HepG2 (cell line): ENCODE results near the gene SLC35F3. TPM values are rescaled to one million over a fixed set of nuclear protein-coding genes. Genes with fewer than 3 reads are reported as not detected.
"Not testable (repeated sequence)": the region's sequence is repeated elsewhere in the genome, so short reads cannot be mapped to it uniquely, and the experiment has no call there.

Experiments
- ATAC-seq: fragments of 200-7000 bp; cut with Tn5 transposase; 3 replicates; pipeline ENCODE4 v1.9.1; 2020; ENCODE audit warnings: mild to moderate bottlenecking, moderate library complexity
- BruUV-seq: library from RNA; stranded (reverse); fragments of 400-500 nt; replicated peaks from 2 replicates; lab custom pipeline; 2021; lab: Mats Ljungman, UMichigan
- CTCF ChIA-PET: fragments of 300-600 bp; formaldehyde crosslinking; extraction: SDS; loops from one replicate; lab custom pipeline; 2021; ENCODE audit warnings: low total read pairs, inconsistent platforms, low intra/inter-chr PET ratio; lab: Yijun Ruan, JAX
- POLR2A ChIA-PET: fragments of 350-600 bp; sonication (Branson Sonifier 250); formaldehyde crosslinking; loops from one replicate; lab custom pipeline; 2020; ENCODE audit warnings: antibody characterized with exemption, inconsistent platforms; lab: Yijun Ruan, JAX
- DNase-seq: peaks from one replicate; pipeline ENCODE4 v3.0.0-alpha.2; 2015; ENCODE audit warnings: low spot score
- FAIRE-seq: peaks from 3 replicates; lab custom pipeline; 2011; peaks lifted over from hg19 to GRCh38; lab: Jason Lieb, UNC
- H2AFZ ChIP-seq: one replicate; pipeline ENCODE4 v1.6.1; 2011; ENCODE audit warnings: low read length, inconsistent platforms
- H3K27ac ChIP-seq: fragments of 300-600 bp; 3 replicates; pipeline ENCODE4 v1.8.0; 2011; ENCODE audit warnings: mixed run types, mild to moderate bottlenecking, mixed read lengths, low read length, inconsistent platforms; ENCODE audit not compliant: insufficient read depth; ENCODE audit errors: extremely low read length
- H3K27me3 ChIP-seq, 2 experiments: fragments of 200-600 bp in 1 of 2; 2 replicates in 1 of 2; 3 replicates in 1 of 2; pipeline versions ENCODE4 v1.6.0 to v1.8.0; 2011; ENCODE audit warnings: low read length in 2 of 2, mild to moderate bottlenecking in 2 of 2, moderate library complexity in 2 of 2, inconsistent platforms in 1 of 2; ENCODE audit not compliant: insufficient read depth in 2 of 2, control insufficient read depth in 1 of 2
- H3K36me3 ChIP-seq, 2 experiments: fragments of 200-600 bp in 1 of 2; replicated peaks in 1 of 2; 2 replicates in 1 of 2; 3 replicates in 1 of 2; pipeline versions ENCODE4 v1.5.1 to v1.8.0; 2011; ENCODE audit warnings: low read length in 2 of 2, inconsistent platforms in 1 of 2; ENCODE audit not compliant: insufficient read depth in 2 of 2, control insufficient read depth in 1 of 2
- H3K4me1 ChIP-seq: 2 replicates; pipeline ENCODE4 v1.5.1; 2012; ENCODE audit warnings: low read length, inconsistent platforms; ENCODE audit not compliant: insufficient read depth
- H3K4me2 ChIP-seq: 2 replicates; pipeline ENCODE4 v1.6.0; 2011; ENCODE audit warnings: low read depth, low read length, inconsistent platforms
- H3K4me3 ChIP-seq, 3 experiments: fragments of 200-600 bp in 1 of 3; sonication (generic), shearing (Covaris generic) in 1 of 3; replicated peaks in 1 of 3; 2 replicates each; pipeline ENCODE4 v1.5.1; 2011 to 2016; ENCODE audit warnings: low read length in 3 of 3, inconsistent platforms in 2 of 3, low read depth in 2 of 3, mild to moderate bottlenecking in 2 of 3, control low read depth in 1 of 3, mixed read lengths in 1 of 3; ENCODE audit not compliant: insufficient read depth in 1 of 3
- H3K79me2 ChIP-seq: one replicate; pipeline ENCODE4 v1.6.1; 2011; ENCODE audit warnings: low read length, inconsistent platforms; ENCODE audit not compliant: insufficient read depth
- H3K9ac ChIP-seq: 2 replicates; pipeline ENCODE4 v1.6.0; 2011; ENCODE audit warnings: mild to moderate bottlenecking, low read depth, low read length, inconsistent platforms; ENCODE audit not compliant: insufficient read depth
- H3K9me3 ChIP-seq: 2 replicates; pipeline ENCODE4 v1.5.1; 2012; ENCODE audit warnings: mild to moderate bottlenecking, low read length
- H4K20me1 ChIP-seq: 2 replicates; pipeline ENCODE4 v1.6.0; 2011; ENCODE audit warnings: inconsistent platforms, mild to moderate bottlenecking, low read length, moderate library complexity; ENCODE audit not compliant: insufficient read depth
- ATF7 ChIP-seq, 2 experiments: fragments of 450-650 bp in 1 of 2; sonication (generic) in 1 of 2; formaldehyde crosslinking in 1 of 2; IDR thresholded peaks; 2 replicates each; pipeline versions ENCODE4 v1.4.0 to v1.6.1; 2016 to 2020; ENCODE audit warnings: antibody characterized with exemption in 1 of 2, mild to moderate bottlenecking in 1 of 2, missing genetic modification reagents in 1 of 2
- CBFB ChIP-seq: sonication (generic); formaldehyde crosslinking; IDR thresholded peaks from 2 replicates; pipeline ENCODE4 v1.4.0; 2020; ENCODE audit warnings: missing genetic modification reagents
- IRF1 ChIP-seq: sonication (generic); formaldehyde crosslinking; IDR thresholded peaks from 2 replicates; pipeline ENCODE4 v1.4.0; 2020; ENCODE audit warnings: low read depth, mild to moderate bottlenecking, missing genetic modification reagents
- NFE2L2 ChIP-seq: fragments of 150-350 bp; IDR thresholded peaks from 2 replicates; pipeline ENCODE4 v1.6.1; 2014; ENCODE audit warnings: low read length
- PBX2 ChIP-seq: IDR thresholded peaks from 2 replicates; pipeline ENCODE4 v1.6.1; 2016; ENCODE audit warnings: control low read depth
- POLR2A ChIP-seq, 2 experiments: IDR thresholded peaks; 2 replicates each; pipeline ENCODE4 v1.6.1; 2011; ENCODE audit warnings: low read depth in 2 of 2, low read length in 2 of 2, mild to moderate bottlenecking in 1 of 2, moderate library complexity in 1 of 2; ENCODE audit not compliant: insufficient read depth in 1 of 2
- ZFP90 ChIP-seq: sonication (generic); formaldehyde crosslinking; IDR thresholded peaks from 2 replicates; pipeline ENCODE4 v1.8.0; 2022; ENCODE audit warnings: missing genetic modification reagents, mild to moderate bottlenecking, inconsistent platforms, borderline replicate concordance
- ZNF33B ChIP-seq: sonication (generic); formaldehyde crosslinking; IDR thresholded peaks from 2 replicates; pipeline ENCODE4 v1.5.1; 2020; ENCODE audit warnings: mild to moderate bottlenecking, missing genetic modification reagents
- WGBS: methylation state at CpG from one replicate; pipeline ENCODE4 v1.1.6; 2017; ENCODE audit warnings: low lambda C conversion rate; 5-methylcytosine and 5-hydroxymethylcytosine counted together
- in situ Hi-C: cut with HindIII; loops from 2 replicates; pipeline ENCODE4 v1.10.0; 2017; ENCODE audit warnings: low pct_unique_long_range_greater_than_20kb; ENCODE audit not compliant: extremely low pct_ligation_motif_present
- intact Hi-C: fragments of 100-400 bp; cut with micrococcal nuclease; formaldehyde crosslinking; loops from one replicate; pipeline ENCODE4 v1.10.0; 2022; ENCODE audit not compliant: unreplicated experiment
- polyA plus RNA-seq, 8 experiments: library from polyadenylated mRNA; depleted of rRNA in 3 of 8; stranded (reverse) in 7 of 8; unstranded in 1 of 8; fragments of >200 nt; fragmentation: Illumina TruSeq in 4 of 8; extraction: Trizol in 4 of 8; gene quantifications; 2 replicates each; pipeline versions ENCODE4 v1.2.1 to v1.2.3, GENCODE V29; 2011 to 2016; ENCODE audit warnings: low read depth in 4 of 8, missing spikeins in 1 of 8, mixed read lengths in 1 of 8; ENCODE audit not compliant: insufficient read depth in 1 of 8
- total RNA-seq, 5 experiments: library from RNA; depleted of rRNA; stranded (reverse); fragments of >200 nt; fragmentation: Illumina TruSeq; extraction: Trizol; gene quantifications; 2 replicates each; pipeline ENCODE4 v1.2.3, GENCODE V29; 2016; ENCODE audit warnings: low read depth in 1 of 5

SLC35F3 gene
- total and polyA plus RNA-seq, 2 of the 13 experiments (the other 11 are each of a cell fraction or from before 2014, with no cell fraction given) = not detected

GRCh38 chr1:234176000-234176399 lies 271.5 kb downstream of the SLC35F3 start (continued):
- TF ChIP-seq PBX2 (CRISPR knock-in tag) (no peak), ZFP90 (CRISPR knock-in tag) (no peak), IRF1 (CRISPR knock-in tag) (no peak), POLR2A (IDR thresholded peaks at IDR 0.05; ENCODE audit: insufficient read depth in 1 of 2, low read depth in 2 of 2, low read length in 2 of 2) (no peak), ZNF33B (no peak), NFE2L2 (no peak), ATF7 (IDR thresholded peaks at IDR 0.05) (no peak), ATF7 (CRISPR knock-in tag; IDR thresholded peaks at IDR 0.05) (no peak), CBFB (no peak)

- H3K27me3 ChIP-seq, H4K20me1 ChIP-seq, H3K9me3 ChIP-seq, H3K4me2 ChIP-seq, H3K4me1 ChIP-seq, H3K79me2 ChIP-seq, DNase-seq, CTCF ChIA-PET, H3K36me3 ChIP-seq, ATAC-seq, in situ Hi-C loops, H3K27ac ChIP-seq, BruUV-seq, POLR2A ChIA-PET, FAIRE-seq, H3K9ac ChIP-seq, H2AFZ ChIP-seq, intact Hi-C loops, H3K4me3 ChIP-seq: not testable (repeated sequence)
- 9% methylated on average over 2 of the region's 2 CpGs for WGBS
Measured at GRCh38 chr1:234176847-234177246, 272.4 kb downstream of the SLC35F3 start.
